ENCODE results near the gene PFKL.

DNA sequence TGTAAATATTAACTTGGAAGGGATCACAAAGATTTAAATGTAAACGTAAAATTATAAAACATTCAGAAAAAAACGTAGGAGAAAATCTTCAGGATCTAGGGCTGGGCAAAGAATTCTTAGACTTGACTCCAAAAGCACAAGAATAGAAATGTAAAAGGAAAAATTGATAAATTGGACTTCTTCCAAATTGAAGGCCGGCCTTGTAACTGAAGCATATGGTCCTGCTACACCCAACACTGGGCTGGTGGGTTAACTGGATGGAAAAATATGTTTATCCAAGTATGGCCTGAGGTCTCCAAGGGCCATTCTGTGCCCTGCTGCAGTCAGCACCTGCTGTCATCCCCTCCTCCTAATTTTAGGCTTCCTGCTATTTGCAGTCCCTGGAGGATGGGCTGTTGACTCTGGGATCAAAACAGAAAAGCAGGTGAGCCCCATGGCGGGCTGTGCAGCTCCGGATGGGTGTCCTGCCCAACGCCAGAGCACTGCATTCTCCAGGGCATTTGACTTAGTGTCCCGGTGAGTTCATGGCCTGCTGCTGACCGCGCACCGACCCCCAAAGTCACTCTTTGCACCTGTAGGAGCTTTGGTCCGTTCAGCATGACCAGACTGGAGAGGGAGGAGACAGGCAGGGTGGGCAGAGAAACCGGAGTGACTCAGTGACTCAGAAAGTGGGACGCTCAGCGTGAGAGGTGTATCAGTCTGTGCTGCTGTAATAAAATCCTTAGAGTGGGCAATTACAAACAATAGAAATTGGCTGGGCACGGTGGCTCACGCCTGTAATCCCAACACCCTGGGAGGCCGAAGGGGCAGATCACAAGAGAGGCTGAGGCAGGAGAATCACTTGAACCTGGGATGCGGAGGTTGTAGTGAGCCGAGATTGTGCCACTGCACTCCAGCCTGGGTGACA, 20.2 kb upstream of the PFKL start:
- no peak for TF ChIP-seq POLR2A (IDR thresholded peaks at IDR 0.05)
- TF ChIP-seq, protein P1, sequence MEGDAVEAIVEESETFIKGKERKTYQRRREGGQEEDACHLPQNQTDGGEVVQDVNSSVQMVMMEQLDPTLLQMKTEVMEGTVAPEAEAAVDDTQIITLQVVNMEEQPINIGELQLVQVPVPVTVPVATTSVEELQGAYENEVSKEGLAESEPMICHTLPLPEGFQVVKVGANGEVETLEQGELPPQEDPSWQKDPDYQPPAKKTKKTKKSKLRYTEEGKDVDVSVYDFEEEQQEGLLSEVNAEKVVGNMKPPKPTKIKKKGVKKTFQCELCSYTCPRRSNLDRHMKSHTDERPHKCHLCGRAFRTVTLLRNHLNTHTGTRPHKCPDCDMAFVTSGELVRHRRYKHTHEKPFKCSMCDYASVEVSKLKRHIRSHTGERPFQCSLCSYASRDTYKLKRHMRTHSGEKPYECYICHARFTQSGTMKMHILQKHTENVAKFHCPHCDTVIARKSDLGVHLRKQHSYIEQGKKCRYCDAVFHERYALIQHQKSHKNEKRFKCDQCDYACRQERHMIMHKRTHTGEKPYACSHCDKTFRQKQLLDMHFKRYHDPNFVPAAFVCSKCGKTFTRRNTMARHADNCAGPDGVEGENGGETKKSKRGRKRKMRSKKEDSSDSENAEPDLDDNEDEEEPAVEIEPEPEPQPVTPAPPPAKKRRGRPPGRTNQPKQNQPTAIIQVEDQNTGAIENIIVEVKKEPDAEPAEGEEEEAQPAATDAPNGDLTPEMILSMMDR (IDR thresholded peaks at IDR 0.05), result no peak
